GM19468 (cell line): ENCODE data around the gene ELOVL7.
"Not testable (repeated sequence)": the region's sequence is repeated elsewhere in the genome, so short reads cannot be mapped to it uniquely, and the experiment has no call there.

Experiments used
- ATAC-seq: cut with Tn5 transposase; IDR thresholded peaks from one replicate; pipeline ENCODE4 v1.9.1; 2021; ENCODE audit warnings: mild to moderate bottlenecking, moderate library complexity, moderate number of reproducible peaks; ENCODE audit not compliant: unreplicated experiment; ENCODE audit errors: extremely low read depth

ELOVL7 gene

DNA sequence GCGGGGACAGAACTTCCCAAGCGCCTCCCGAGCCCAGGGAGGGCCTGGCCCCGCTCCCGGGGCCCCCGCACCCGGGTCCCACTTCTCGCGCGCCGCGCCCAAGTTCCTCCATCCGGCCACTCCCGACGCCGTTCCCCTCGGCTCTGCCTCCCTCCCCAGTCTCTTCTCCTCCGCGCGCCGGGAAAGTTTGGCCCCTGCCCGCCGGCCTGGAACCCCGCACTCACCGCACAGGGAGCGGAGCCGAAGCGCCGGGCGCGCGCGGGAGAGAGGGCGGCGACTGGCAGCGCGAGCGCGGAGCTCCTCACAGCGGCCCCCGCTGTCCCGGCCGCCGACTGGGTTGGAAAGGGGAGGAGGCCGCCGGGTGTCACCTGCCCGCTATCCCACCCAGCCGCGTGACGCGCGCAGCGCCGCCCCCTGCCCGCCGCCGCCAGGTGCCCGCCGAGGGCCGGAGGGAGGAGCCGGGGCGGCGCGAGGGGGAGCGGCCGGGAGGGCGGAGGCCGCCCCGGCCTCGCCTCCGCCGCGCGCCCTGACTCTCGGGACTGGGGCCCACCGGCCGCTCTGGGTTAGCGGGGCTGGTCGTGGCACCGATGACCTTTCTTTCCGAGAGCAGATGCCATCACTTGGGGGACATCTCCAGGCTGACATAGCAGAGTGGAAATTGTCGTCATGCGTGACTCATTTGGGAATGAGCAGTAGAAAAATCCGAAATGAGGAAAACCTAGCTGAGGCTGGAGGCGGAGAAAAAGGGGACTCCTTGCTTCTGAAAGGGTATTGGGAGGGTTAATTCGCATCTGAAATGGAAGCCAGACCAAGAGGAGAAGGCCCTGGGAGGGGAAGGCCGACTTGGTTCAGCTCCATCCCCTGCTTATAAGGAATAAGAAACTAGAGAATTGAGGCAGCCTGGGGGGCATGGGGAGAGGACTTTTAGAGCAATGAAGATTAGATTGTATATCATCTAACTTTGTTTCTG, at the start of gene ELOVL7:
TSS of gene ELOVL7 (minus strand) at position 334 of the 970 bp plus-strand sequence. CDS start 56,872 bp downstream, outside the sequence.
- ATAC-seq = peak; percentile 95

GRCh38 chr5:60893521-60893920, 49.5 kb upstream of the ELOVL7 start:
- ATAC-seq = no peak

DNA sequence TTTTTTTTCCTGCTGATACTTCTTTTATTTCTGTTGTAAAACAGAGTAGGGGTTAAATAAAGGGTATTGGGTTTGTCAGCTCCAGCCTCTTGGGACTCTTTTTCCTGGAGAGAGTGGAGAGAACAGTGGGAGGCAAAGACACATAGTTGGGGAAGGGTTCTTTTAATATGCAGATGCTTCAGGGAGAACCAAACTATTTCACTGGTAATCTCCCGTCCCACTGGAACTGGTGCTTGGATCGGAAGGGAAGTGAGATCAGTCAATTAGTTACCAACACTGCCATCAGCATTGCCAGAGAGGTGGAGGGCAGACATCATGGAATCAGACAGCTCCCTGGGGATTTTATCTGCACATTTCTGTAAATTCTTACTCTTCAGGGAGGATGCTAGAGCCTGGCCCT, 47.6 kb upstream of the ELOVL7 start:
- ATAC-seq = no peak

GRCh38 chr5:60888359-60889061, 44.4 kb upstream of the ELOVL7 start:
- peak; percentile 47 for ATAC-seq

- no peak for ATAC-seq
Measured at GRCh38 chr5:60887746-60888145, 43.7 kb upstream of the ELOVL7 start.

GRCh38 chr5:60887096-60887495, 43.0 kb upstream of the ELOVL7 start:
- ATAC-seq = no peak

- ATAC-seq = no peak
Measured at GRCh38 chr5:60886158-60886557, 42.1 kb upstream of the ELOVL7 start.

DNA sequence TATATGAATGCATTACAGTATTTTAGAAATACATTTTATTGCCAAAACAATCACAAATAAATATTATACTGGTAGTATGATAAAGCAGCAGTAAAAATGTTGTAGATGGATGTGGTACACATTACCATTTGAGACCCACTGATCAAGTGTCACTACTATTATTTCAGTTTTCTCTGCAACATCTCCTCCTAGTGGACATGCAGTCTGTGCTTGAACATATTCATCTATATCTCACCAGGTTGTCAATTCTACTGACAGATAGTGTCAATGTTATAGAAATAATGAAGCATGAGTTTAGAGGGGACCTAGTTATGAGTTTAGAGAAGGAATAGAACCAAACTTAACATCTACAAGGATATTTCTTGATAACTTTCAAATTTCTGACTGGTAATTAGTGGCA, 39.2 kb upstream of the ELOVL7 start:
- no peak for ATAC-seq

DNA sequence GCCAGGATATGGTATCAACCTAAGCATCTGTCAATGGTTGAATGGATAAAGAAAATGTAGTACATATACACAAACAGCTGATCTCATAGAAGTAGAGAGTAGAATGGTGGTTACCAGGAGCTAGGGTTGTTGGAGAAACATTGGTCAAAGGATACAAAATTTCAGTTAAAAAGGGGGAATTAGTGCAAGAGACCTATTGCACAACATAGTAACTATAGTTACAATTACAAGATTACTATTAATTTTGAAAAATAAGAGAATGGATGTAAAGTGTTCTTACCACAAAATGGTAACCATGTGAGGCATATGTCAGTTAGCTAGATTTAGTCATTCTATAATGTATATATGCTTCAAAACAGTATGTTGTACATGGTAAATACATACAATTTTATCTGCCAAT, 28.8 kb upstream of the ELOVL7 start:
- no peak for ATAC-seq

DNA sequence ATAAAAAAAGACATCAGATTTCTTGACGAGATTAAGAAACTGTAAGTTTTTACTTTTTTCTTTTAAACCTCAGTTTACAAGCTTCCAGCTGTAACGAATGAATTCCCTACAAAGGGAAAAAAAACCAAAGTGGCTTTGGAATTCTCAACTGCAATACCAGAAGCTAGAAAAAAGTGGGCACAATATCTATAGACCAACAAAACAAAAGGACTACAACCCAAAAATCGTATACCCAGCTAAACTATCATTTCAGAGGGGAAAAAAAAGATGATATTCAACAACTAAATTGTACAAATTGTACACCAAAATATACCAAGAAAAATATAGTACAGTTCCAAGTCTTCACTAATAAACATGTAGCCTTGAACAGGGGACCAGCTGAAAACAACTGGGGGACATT, 26.8 kb upstream of the ELOVL7 start:
- ATAC-seq = no peak

DNA sequence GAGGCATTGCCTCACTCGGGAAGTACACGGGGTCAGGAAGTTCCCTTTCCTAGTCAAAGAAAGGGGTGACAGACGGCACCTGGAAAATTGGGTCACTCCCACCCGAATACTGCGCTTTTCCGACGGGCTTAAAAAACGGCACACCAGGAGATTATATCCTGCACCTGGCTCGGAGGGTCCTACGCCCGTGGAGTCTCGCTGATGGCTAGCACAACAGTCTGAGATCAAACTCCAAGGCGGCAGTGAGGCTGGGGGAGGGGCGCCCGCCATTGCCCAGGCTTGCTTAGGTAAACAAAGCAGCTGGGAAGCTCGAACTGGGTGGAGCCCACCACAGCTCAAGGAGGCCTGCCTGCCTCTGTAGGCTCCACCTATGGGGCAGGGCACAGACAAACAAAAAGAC, 16.5 kb upstream of the ELOVL7 start:
- ATAC-seq = not testable (repeated sequence)

GRCh38 chr5:60856066-60856465, 12.0 kb upstream of the ELOVL7 start:
- no peak for ATAC-seq

- no peak for ATAC-seq
Measured at GRCh38 chr5:60852940-60853339, 8.9 kb upstream of the ELOVL7 start.

GRCh38 chr5:60852317-60852716, 8.2 kb upstream of the ELOVL7 start:
- no peak for ATAC-seq

DNA sequence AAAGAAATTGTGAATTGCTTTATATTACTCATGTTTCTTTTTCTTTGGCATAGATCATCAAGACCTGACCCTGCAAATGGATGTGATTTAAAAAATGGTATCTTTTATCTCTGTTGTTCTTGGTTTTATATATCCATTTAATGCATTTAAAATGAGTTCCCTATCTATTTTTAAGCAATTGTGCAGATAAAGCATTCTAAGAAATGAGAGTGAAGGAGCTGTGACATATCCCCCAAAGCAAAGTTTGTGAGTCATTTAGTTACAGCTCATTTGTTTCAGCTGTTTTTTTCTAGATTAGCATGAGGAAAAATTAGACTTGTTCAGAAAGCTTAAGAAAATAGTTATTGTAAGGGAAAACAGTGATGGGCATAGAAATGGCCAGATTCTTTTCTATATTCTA, 7.6 kb upstream of the ELOVL7 start:
- no peak for ATAC-seq

DNA sequence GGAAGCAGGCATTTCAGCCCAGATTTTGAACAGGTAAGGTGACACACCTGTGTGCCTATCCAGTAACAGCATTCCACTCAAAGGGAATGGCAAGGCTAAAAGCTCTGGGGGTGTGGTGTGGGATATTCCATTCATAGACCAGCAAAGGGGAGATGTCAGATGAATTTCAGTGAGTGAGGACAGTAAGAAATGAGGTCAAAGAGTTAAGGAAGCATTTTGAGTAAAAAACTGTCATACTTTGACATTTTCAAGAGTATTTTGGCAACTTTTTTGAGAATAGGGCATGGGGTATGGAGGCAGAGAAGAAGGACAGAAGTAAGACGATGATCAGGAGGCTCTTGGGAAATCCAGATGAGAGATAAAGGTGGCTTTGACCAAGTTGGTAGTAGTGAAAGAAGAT, 2.2 kb upstream of the ELOVL7 start:
- ATAC-seq = no peak

DNA sequence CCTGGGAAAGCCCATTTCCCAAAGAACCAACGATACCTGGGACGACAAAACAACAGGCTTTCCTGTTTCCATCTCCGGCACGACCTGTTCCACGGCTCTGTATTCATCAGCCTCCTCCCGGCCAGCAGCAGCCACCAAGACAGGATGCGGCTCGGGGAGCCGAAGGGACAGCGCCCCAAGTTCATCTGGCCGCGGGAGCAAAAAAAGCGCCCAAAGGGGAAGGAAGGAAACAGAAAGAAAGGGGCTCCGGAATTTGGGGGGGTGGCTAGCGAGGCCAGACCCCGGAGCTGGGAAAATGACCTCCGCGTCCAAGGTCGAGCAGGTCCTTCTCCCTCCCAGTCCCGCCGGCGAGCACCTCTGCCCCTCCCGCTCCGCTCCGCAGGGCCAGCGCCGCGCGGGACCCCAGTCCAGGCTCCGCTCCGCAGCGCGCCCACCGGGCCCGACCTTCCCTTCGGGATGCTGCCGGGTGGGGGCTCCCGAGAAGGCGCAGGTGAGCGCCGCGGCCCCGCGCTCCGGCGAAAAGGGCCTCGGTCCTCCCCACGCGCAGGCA, 608 bp downstream of the ELOVL7 start:
- ATAC-seq = no peak

DNA sequence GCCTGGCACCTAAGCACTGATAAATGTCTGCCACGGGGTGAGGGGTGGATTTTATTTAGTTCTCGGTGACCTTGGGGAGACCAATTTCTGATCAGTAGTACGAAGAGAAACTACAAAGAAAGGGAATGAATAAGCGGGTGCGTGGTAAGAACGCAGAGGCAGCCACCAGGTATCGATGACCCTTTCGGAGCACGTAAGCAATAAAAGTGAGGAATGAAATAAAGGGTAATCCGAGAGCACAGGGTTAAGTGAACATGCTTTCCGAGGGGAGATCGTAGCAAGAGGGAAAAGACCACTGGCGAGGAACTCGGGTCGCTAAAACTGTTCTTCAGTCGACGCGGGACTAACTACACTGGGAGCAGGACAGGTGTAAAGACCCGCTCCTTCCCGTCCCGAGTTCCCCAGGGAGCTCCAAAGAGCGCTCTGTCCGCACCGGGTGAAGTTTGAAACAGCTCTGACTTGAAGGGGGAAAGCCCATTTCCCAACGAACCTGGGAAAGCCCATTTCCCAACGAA, 1.1 kb downstream of the ELOVL7 start:
- no peak for ATAC-seq

DNA sequence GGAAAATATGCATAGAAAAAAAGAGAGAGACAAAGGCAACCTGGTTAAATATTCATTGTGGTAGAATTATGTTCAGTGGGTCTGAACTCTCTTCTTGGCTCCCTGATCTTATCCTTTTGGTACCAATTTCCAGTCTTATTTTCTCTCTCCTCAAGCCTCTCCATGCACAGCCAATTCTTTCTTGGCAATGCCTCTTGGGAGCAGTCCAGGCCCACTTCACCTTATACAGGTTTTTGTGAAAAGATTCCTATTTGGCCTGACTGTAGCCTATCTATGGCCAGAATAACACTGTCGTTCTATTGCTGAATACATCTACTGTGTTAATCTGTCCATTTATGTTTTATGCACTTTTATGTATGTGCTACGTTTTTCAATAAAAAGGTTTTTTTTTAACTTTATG, 2.7 kb downstream of the ELOVL7 start:
- ATAC-seq = no peak

DNA sequence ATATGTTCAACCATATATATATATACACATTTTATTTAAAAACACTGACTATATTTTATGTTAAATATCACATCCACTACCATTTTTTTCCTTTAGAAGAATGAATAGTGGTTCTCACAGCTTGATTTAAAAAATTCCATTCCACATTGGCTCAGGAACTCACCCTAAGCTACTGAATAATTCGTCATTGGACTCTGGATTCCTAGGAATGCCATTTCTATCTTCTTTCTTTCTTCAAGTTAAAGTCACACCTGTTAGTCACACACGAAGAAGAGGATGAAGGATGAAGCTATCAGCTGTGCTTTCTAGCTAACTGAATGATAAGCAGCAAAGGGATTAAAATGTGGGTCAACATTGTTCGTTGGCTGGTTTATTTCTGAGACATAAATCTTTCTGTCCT, 7.9 kb downstream of the ELOVL7 start:
- no peak for ATAC-seq

DNA sequence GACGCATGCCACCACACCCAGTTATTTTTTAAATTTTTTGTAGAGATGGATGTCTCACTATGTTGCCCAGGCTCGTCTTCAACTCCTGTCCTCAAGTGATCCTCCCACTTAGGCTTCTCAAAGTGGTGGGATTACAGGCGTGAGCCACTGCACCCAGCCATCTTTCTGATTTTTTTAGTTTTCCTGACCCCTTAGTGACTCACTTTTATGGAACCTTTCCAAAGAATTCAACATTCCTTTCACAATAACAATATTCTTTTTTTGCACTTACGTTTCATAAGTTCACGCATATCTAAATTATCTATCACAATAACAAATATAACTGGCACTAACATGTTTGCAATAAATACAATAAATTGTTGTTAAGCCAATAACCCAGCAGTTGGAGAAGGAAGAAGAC, 8.5 kb downstream of the ELOVL7 start:
- ATAC-seq = no peak
